WI38 (cell line): ENCODE results near the gene ANKS1B.

ENCODE experiments used
- H3K4me3 ChIP-seq: 2 replicates; pipeline ENCODE4 v1.5.1; 2011; ENCODE audit warnings: low read depth, mild to moderate bottlenecking, control low read depth, low read length
- CTCF ChIP-seq: IDR thresholded peaks from 2 replicates; pipeline ENCODE4 v1.5.1; 2012; ENCODE audit warnings: low read depth, mild to moderate bottlenecking, control low read depth, low read length

Gene ANKS1B

GRCh38 chr12:99392091-99392850 lies 592.5 kb downstream of the ANKS1B start:
- H3K4me3 ChIP-seq: no peak overlapping the region
- TF ChIP-seq CTCF: no peak

- no peak overlapping the region for H3K4me3 ChIP-seq
- TF ChIP-seq CTCF: no peak
Measured at GRCh38 chr12:99390707-99391106, 594.0 kb downstream of the ANKS1B start.

- TF ChIP-seq CTCF: no peak
Measured at GRCh38 chr12:99389751-99390150, 595.0 kb downstream of the ANKS1B start.

GRCh38 chr12:99388671-99389195 lies 596.0 kb downstream of the ANKS1B start:
- TF ChIP-seq CTCF: no peak
- no peak overlapping the region for H3K4me3 ChIP-seq

More at GRCh38 chr12:99389751-99390150, 595.0 kb downstream of the ANKS1B start:
- no peak overlapping the region for H3K4me3 ChIP-seq

- H3K4me3 ChIP-seq: no peak overlapping the region
- TF ChIP-seq CTCF: no peak
Measured at GRCh38 chr12:99387661-99388060, 597.1 kb downstream of the ANKS1B start.

- TF ChIP-seq CTCF: no peak
- no peak overlapping the region for H3K4me3 ChIP-seq
Measured at GRCh38 chr12:99386907-99387306, 597.8 kb downstream of the ANKS1B start.

- H3K4me3 ChIP-seq: no peak overlapping the region
- no peak for TF ChIP-seq CTCF
Measured at GRCh38 chr12:99383258-99383657, 601.5 kb downstream of the ANKS1B start.
